ENCODE data around the gene SFT2D3. TPM values are rescaled to one million over a fixed set of nuclear protein-coding genes. Genes with fewer than 3 reads are reported as not detected.
A peak's percentile ranks its signal among the peaks of the same experiment; 100 is the strongest.

Gene SFT2D3
- total and polyA plus RNA-seq, 2 of the 13 experiments (the other 11 are each of a cell fraction or from before 2014, with no cell fraction given) = 8.3 to 9.4 TPM

GRCh38 chr2:127701193-127701650 is at the start of gene SFT2D3 (continued):
- TF ChIP-seq GPBP1L1 (CRISPR knock-in tag; IDR thresholded peaks at IDR 0.05) = no peak
- TF ChIP-seq XRCC5 (optimal IDR thresholded peaks at IDR 0.05; ENCODE audit: low read length) = peak; percentile 40
- no peak for TF ChIP-seq ZMYM3 (CRISPR knock-in tag; IDR thresholded peaks at IDR 0.05)
- no peak for TF ChIP-seq TCF12 (IDR thresholded peaks at IDR 0.05)
- TF ChIP-seq TCF12 (CRISPR knock-in tag; IDR thresholded peaks at IDR 0.05) = no peak; the same call in 1 of the 2 replicates
- peak; percentile 58; the same call in 1 of the 2 replicates for TF ChIP-seq HOXA5 (CRISPR knock-in tag; IDR thresholded peaks at IDR 0.05)
- TF ChIP-seq ZNF414 (CRISPR knock-in tag; IDR thresholded peaks at IDR 0.05) = no peak; the same call in 1 of the 2 replicates
- no peak for TF ChIP-seq BORCS8-MEF2B (CRISPR knock-in tag; IDR thresholded peaks at IDR 0.05)
- TF ChIP-seq GATAD1 (CRISPR knock-in tag; IDR thresholded peaks at IDR 0.05) = peak; percentile 87
- no peak for TF ChIP-seq NBN (conservative IDR thresholded peaks at IDR 0.05)
- no peak for TF ChIP-seq GABPA (IDR thresholded peaks at IDR 0.05; ENCODE audit: low read depth, low read length)
- TF ChIP-seq GABPA (CRISPR knock-in tag; IDR thresholded peaks at IDR 0.05; ENCODE audit: low read depth) = peak; percentile 92
- no peak for TF ChIP-seq DPF2 (CRISPR knock-in tag; IDR thresholded peaks at IDR 0.05; ENCODE audit: borderline replicate concordance, low read depth)
- TF ChIP-seq BRF2 (CRISPR knock-in tag; IDR thresholded peaks at IDR 0.05) = no peak
- TF ChIP-seq ARHGAP35 (CRISPR knock-in tag; IDR thresholded peaks at IDR 0.05; ENCODE audit: borderline replicate concordance) = peak; percentile 57; the same call in 1 of the 2 replicates
- TF ChIP-seq YEATS2 (CRISPR knock-in tag; IDR thresholded peaks at IDR 0.05; ENCODE audit: borderline replicate concordance) = peak; percentile 54; the same call in 1 of the 2 replicates
- TF ChIP-seq CBX1 (IDR thresholded peaks at IDR 0.05; ENCODE audit: low read depth) = peak; percentile 36
- TF ChIP-seq ZNF20 (CRISPR knock-in tag; IDR thresholded peaks at IDR 0.05) = no peak
- TF ChIP-seq CBFB (CRISPR knock-in tag; IDR thresholded peaks at IDR 0.05) = no peak
- no peak; the same call in 1 of the 2 replicates for TF ChIP-seq FOXM1 (CRISPR knock-in tag; IDR thresholded peaks at IDR 0.05)
- TF ChIP-seq SATB2 (CRISPR knock-in tag; IDR thresholded peaks at IDR 0.05) = 0 out of 2 replicates have a peak, but pooled peaks have one; percentile 66
- peak; percentile 68; the same call in 1 of the 2 replicates for TF ChIP-seq ZNF256 (CRISPR knock-in tag; conservative IDR thresholded peaks at IDR 0.05)
- TF ChIP-seq ZNF251 (CRISPR knock-in tag; IDR thresholded peaks at IDR 0.05) = no peak
- TF ChIP-seq MAZ (IDR thresholded peaks at IDR 0.05; ENCODE audit: borderline replicate concordance, low read depth, low read length) = peak; percentile 52; the same call in 1 of the 2 replicates
- no peak for TF ChIP-seq MAZ (CRISPR knock-in tag; IDR thresholded peaks at IDR 0.05; ENCODE audit: low read depth)
- TF ChIP-seq TOPORS (CRISPR knock-in tag; IDR thresholded peaks at IDR 0.05) = peak; percentile 17; the same call in 1 of the 2 replicates
- TF ChIP-seq ZNF652 (CRISPR knock-in tag; IDR thresholded peaks at IDR 0.05; ENCODE audit: borderline replicate concordance, low read depth) = 0 out of 2 replicates have a peak, but pooled peaks have one; percentile 10
- peak; percentile 85 for TF ChIP-seq RBM22 (optimal IDR thresholded peaks at IDR 0.05; ENCODE audit: low read length)
- no peak for TF ChIP-seq TRAFD1 (CRISPR knock-in tag; IDR thresholded peaks at IDR 0.05; ENCODE audit: borderline replicate concordance)

Data from HepG2 (cell line).